Measurements from ENCODE around the gene HNF4A.

The HNF4A gene

DNA sequence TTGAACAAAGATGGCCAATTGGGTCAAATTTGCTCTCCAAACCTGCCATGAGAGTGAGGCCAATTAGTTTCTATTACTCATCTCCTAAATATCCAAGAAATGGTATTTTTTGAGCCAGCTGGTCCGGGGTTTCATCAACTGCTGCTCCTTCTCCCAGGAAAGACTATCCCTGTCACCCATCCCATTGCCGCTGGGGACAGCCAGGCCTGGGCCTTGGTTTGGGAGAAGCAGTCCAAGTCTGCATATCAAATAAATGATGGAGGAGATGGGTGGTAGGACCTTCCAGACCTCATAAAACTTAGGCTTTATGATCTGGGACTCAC lies 73.5 kb downstream of the HNF4A start:
- DNase-seq (ENCODE audit: low spot score): no peak
- TF ChIP-seq, protein P1, sequence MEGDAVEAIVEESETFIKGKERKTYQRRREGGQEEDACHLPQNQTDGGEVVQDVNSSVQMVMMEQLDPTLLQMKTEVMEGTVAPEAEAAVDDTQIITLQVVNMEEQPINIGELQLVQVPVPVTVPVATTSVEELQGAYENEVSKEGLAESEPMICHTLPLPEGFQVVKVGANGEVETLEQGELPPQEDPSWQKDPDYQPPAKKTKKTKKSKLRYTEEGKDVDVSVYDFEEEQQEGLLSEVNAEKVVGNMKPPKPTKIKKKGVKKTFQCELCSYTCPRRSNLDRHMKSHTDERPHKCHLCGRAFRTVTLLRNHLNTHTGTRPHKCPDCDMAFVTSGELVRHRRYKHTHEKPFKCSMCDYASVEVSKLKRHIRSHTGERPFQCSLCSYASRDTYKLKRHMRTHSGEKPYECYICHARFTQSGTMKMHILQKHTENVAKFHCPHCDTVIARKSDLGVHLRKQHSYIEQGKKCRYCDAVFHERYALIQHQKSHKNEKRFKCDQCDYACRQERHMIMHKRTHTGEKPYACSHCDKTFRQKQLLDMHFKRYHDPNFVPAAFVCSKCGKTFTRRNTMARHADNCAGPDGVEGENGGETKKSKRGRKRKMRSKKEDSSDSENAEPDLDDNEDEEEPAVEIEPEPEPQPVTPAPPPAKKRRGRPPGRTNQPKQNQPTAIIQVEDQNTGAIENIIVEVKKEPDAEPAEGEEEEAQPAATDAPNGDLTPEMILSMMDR (IDR thresholded peaks at IDR 0.05; ENCODE audit: extremely low read depth, missing control alignments): no peak

- DNase-seq (ENCODE audit: low spot score): no peak
- TF ChIP-seq, protein P1 (IDR thresholded peaks at IDR 0.05; ENCODE audit: extremely low read depth, missing control alignments): no peak
Measured at GRCh38 chr20:44429419-44430269, 74.1 kb downstream of the HNF4A start.

DNA sequence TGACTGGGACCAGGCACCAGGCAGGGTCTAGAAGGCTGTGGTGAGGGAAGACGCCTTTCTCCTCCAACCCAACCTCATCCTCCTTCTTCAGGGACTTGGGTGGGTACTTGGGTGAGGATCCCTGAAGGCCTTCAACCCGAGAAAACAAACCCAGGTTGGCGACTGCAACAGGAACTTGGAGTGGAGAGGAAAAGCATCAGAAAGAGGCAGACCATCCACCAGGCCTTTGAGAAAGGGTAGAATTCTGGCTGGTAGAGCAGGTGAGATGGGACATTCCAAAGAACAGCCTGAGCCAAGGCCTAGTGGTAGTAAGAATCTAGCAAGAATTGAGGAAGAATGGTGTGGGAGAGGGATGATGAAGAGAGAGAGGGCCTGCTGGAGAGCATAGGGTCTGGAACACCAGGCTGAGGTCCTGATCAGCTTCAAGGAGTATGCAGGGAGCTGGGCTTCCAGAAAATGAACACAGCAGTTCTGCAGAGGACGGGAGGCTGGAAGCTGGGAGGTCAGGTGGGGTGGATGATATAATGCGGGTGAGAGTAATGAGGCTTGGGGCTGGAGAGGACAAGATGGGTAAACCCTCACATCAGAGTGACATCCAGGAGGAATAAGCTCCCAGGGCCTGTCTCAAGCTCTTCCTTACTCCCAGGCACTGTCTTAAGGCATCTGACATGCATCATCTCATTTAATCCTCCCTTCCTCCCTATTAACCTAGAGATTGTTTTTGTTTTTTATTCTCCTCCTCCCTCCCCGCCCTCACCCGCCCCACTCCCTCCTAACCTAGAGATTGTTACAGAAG lies 75.0 kb downstream of the HNF4A start:
- no peak for DNase-seq (ENCODE audit: low spot score)
- TF ChIP-seq, protein P1 (IDR thresholded peaks at IDR 0.05; ENCODE audit: extremely low read depth, missing control alignments): no peak

DNA sequence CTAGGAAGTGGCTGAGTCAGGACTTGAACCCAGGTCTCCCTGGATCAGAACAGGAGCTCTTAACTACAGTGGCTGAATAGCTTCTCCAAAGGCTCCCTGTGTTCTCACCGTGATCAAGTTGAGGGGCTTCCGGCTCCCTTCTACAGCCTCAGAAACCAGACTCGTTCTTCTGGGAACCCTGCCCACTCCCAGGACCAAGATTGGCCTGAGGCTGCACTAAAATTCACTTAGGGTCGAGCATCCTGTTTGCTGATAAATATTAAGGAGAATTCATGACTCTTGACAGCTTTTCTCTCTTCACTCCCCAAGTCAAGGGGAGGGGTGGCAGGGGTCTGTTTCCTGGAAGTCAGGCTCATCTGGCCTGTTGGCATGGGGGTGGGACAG lies 75.6 kb downstream of the HNF4A start:
- no peak for DNase-seq (ENCODE audit: low spot score)
- TF ChIP-seq, protein P1 (IDR thresholded peaks at IDR 0.05; ENCODE audit: extremely low read depth, missing control alignments): no peak

DNA sequence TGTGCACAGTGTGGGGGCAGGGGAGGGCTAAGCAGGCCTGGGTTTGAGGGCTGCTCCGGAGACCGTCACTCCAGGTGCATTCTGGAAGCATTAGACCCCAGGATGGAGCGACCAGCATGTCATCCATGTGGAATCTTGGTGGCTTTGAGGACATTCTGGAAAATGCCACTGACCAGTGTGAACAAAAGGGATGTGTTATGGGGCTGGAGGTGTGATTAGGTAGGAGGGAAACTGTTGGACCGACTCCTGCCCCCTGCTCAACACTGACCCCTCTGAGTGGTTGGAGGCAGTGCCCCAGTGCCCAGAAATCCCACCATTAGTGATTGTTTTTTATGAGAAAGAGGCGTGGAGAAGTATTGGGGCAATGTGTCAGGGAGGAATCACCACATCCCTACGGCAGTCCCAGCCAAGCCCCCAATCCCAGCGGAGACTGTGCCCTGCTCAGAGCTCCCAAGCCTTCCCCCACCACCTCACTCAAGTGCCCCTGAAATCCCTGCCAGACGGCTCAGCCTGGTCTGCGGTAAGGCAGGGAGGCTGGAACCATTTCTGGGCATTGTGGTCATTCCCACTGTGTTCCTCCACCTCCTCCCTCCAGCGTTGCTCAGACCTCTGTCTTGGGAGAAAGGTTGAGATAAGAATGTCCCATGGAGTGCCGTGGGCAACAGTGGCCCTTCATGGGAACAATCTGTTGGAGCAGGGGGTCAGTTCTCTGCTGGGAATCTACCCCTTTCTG lies 76.2 kb downstream of the HNF4A start:
- no peak for DNase-seq (ENCODE audit: low spot score)
- TF ChIP-seq, protein P1 (IDR thresholded peaks at IDR 0.05; ENCODE audit: extremely low read depth, missing control alignments): no peak

GRCh38 chr20:44432618-44433577 lies 77.4 kb downstream of the HNF4A start:
- no peak for DNase-seq (ENCODE audit: low spot score)
- TF ChIP-seq, protein P1 (IDR thresholded peaks at IDR 0.05; ENCODE audit: extremely low read depth, missing control alignments): no peak
